B cell (primary cell): ENCODE measurements around the gene MDFI. TPM values are rescaled to one million over a fixed set of nuclear protein-coding genes. Genes with fewer than 3 reads are reported as not detected.

Experiments used
- ATAC-seq: fragments of 200-7000 bp; cut with Tn5 transposase; one replicate; pipeline ENCODE4 v1.10.0; 2021; ENCODE audit warnings: low read depth, mild to moderate bottlenecking, moderate number of reproducible peaks, moderate library complexity
- CTCF ChIA-PET: fragments of 350-600 bp; sonication (Branson Sonifier 250); formaldehyde crosslinking; loops from one replicate; lab custom pipeline; 2021; ENCODE audit warnings: antibody characterized with exemption, inconsistent platforms; lab: Charles Lee
- POLR2A ChIA-PET: fragments of 350-600 bp; sonication (Branson Sonifier 250); formaldehyde crosslinking; loops from one replicate; lab custom pipeline; 2021; ENCODE audit warnings: antibody characterized with exemption; lab: Charles Lee
- DNase-seq: peaks from one replicate; pipeline ENCODE4 v3.0.0; 2013
- H2AFZ ChIP-seq: 2 replicates; pipeline ENCODE4 v1.6.1; 2012; ENCODE audit warnings: mild to moderate bottlenecking, low read depth, low read length; ENCODE audit not compliant: insufficient read depth, poor library complexity, severe bottlenecking
- H3K27ac ChIP-seq, 2 donors: 1 replicate in 1 of 2; 2 replicates in 1 of 2; pipeline ENCODE4 v1.5.1; 2012 to 2013; ENCODE audit warnings: low read length in 2 of 2, mild to moderate bottlenecking in 2 of 2, moderate library complexity in 1 of 2
- H3K27me3 ChIP-seq, 4 experiments: fragments of 200-600 bp in 1 of 4; sonication (generic) in 1 of 4; replicated peaks in 1 of 4; 1 replicate in 2 of 4; 2 replicates in 2 of 4; pipeline versions ENCODE4 v1.6.1 to v1.7.0; 2013 to 2016; ENCODE audit warnings: low read length in 3 of 4, mild to moderate bottlenecking in 2 of 4, mixed read lengths in 1 of 4, moderate library complexity in 1 of 4; ENCODE audit not compliant: insufficient read depth in 4 of 4, control insufficient read depth in 3 of 4; ENCODE audit errors: control extremely low read depth in 1 of 4
- H3K36me3 ChIP-seq, 2 experiments: replicated peaks in 1 of 2; 1 replicate in 1 of 2; 2 replicates in 1 of 2; pipeline versions ENCODE4 v1.6.1 to v1.7.1; 2013; ENCODE audit warnings: low read length in 1 of 2; ENCODE audit not compliant: insufficient read depth in 2 of 2, control insufficient read depth in 1 of 2; ENCODE audit errors: control extremely low read depth in 1 of 2, extremely low read depth in 1 of 2
- H3K4me1 ChIP-seq, 2 donors: fragments of 200-600 bp in 1 of 2; sonication (generic) in 1 of 2; 1 replicate in 1 of 2; 2 replicates in 1 of 2; pipeline versions ENCODE4 v1.5.1 to v1.6.1; 2013 to 2017; ENCODE audit warnings: low read length in 2 of 2; ENCODE audit not compliant: control insufficient read depth in 2 of 2, insufficient read depth in 2 of 2
- H3K4me2 ChIP-seq: replicated peaks from 2 replicates; pipeline ENCODE3; 2012; ENCODE audit warnings: mild to moderate bottlenecking, low read depth, low read length; ENCODE audit not compliant: poor library complexity, severe bottlenecking
- H3K4me3 ChIP-seq, 5 experiments: fragments of 200-600 bp in 1 of 5; sonication (generic) in 1 of 5; 1 replicate in 3 of 5; 2 replicates in 2 of 5; pipeline versions ENCODE4 v1.5.1 to v1.7.0; 2011 to 2016; ENCODE audit warnings: low read length in 4 of 5, mild to moderate bottlenecking in 4 of 5, low read depth in 2 of 5, control low read depth in 1 of 5, moderate library complexity in 1 of 5; ENCODE audit not compliant: insufficient read depth in 1 of 5; ENCODE audit errors: control extremely low read depth in 1 of 5, extremely low read depth in 1 of 5
- H3K79me2 ChIP-seq: fragments of 200-600 bp; sonication (generic); one replicate; pipeline ENCODE4 v1.6.0; 2016; ENCODE audit warnings: low read length; ENCODE audit not compliant: control insufficient read depth, insufficient read depth
- H3K9ac ChIP-seq: fragments of 200-600 bp; sonication (generic); 2 replicates; pipeline ENCODE4 v1.6.1; 2017; ENCODE audit warnings: mild to moderate bottlenecking, low read length, moderate library complexity
- H3K9me3 ChIP-seq, 3 donors: one replicate each; pipeline versions ENCODE4 v1.6.1 to v1.7.1; 2013; ENCODE audit warnings: low read length in 2 of 3; ENCODE audit not compliant: control insufficient read depth in 2 of 3, insufficient read depth in 1 of 3; ENCODE audit errors: control extremely low read depth in 1 of 3
- H4K20me1 ChIP-seq: 2 replicates; pipeline ENCODE4 v1.6.0; 2012; ENCODE audit warnings: mild to moderate bottlenecking, low read length; ENCODE audit not compliant: insufficient read depth, control insufficient read depth, poor library complexity, severe bottlenecking
- H3K27ac Mint-ChIP-seq: one replicate; pipeline ENCODE4 v1.8.0; 2021; ENCODE audit warnings: mixed read lengths
- H3K27me3 Mint-ChIP-seq: one replicate; pipeline ENCODE4 v1.8.0; 2021; ENCODE audit warnings: mixed read lengths
- H3K4me1 Mint-ChIP-seq: one replicate; pipeline ENCODE4 v1.8.0; 2021; ENCODE audit warnings: mixed read lengths
- H3K4me3 Mint-ChIP-seq: one replicate; pipeline ENCODE4 v1.8.0; 2021; ENCODE audit warnings: mixed read lengths
- H3K9me3 Mint-ChIP-seq: one replicate; pipeline ENCODE4 v1.8.0; 2022; ENCODE audit warnings: mixed read lengths; ENCODE audit not compliant: insufficient read depth
- EZH2 ChIP-seq: IDR thresholded peaks from 2 replicates; pipeline ENCODE4 v1.6.1; 2012; ENCODE audit warnings: borderline replicate concordance, low read depth, mild to moderate bottlenecking, moderate library complexity, low read length; ENCODE audit not compliant: insufficient read depth, poor library complexity, severe bottlenecking
- WGBS: methylation state at CpG from one replicate; pipeline ENCODE4 v1.1.5; 2013; ENCODE audit warnings: missing lambda C conversion rate; ENCODE audit not compliant: insufficient coverage; 5-methylcytosine and 5-hydroxymethylcytosine counted together
- intact Hi-C: fragments of 100-400 bp; cut with micrococcal nuclease; formaldehyde crosslinking; loops from one replicate; pipeline ENCODE4 v1.10.0; 2022
- polyA plus RNA-seq: library from polyadenylated mRNA; depleted of rRNA; stranded (reverse); fragments of >200 nt; gene quantifications from 2 replicates; pipeline ENCODE4 v1.2.3, GENCODE V29; 2012
- total RNA-seq, 2 donors: library from RNA; stranded (reverse); fragments of 120-200 nt in 1 of 2; gene quantifications; 1 replicate in 1 of 2; 2 replicates in 1 of 2; pipeline versions ENCODE4 v1.2.3 to v1.2.4, GENCODE V29; 2013 to 2022
- TF ChIP-seq, protein P1 (sequence below): fragments of 200-600 bp; IDR thresholded peaks from one replicate; pipeline ENCODE4 v1.8.0; 2022; ENCODE audit warnings: antibody characterized with exemption, mild to moderate bottlenecking

MDFI gene
- total and polyA plus RNA-seq, 2 donors (not counting 1 experiment from before 2014, with no cell fraction given) = not detected

DNA sequence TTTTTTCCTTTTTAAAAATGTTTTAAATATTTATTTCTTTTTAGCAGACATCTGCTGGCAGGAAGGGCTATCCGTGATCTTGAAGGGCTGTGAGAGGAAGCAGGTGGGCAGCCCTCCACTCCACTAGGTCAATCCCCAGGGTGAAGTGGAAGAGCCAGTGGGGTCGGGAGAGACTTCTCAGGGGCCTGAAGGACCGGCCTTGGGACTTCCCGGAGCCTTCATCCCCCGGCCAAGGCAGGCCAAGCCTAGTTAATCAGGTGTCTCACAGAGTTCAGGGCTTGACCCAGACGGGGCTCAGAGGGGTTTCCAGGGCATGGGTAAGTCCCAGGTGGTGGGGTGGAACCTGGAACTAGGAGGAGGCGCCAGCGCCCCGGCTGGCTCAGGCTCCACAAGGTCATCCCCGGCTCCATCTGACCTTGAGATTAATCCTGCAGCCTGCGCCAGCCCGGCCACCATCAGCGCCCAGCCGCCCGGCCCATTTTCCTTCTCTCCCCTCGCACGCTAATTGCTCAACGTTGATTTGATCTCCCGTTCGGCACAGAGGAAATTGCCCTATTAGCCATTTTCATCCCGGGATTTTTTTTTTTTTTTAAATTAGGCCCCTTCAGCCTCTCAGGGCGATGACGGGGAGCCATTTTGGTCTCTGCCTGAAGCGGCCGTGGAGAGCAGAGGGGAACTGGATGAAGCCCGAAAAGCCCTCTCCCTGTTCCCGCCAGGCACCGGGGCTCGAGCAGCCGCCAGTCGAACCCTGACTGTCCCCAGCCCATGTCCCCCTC is 44.4 kb downstream of the MDFI start:
- Mint-ChIP-seq H3K27me3 (no peaks in the 10 kb centered on the region), H3K9me3 (no peaks in the 10 kb centered on the region), H3K27ac (peak overlapping the region; percentile 86), H3K4me1 (peaks cover 20% of the 10 kb centered on the region), H3K4me3 (peak overlapping the region; percentile 66)
- H3K36me3 ChIP-seq = peaks cover 0 to 37% of the 10 kb centered on the region in 2 experiments
- no peaks in the 10 kb centered on the region for H3K79me2 ChIP-seq
- ChIA-PET POLR2A (interaction anchor here (0.6 to 3.5 kb wide), 12 partner anchors 10 to 868 kb away, joined by 4 to 24 read pairs (median 4); no protein-coding TSS in a partner anchor), CTCF (interaction anchor here (0.6 to 8.4 kb wide), 36 partner anchors 11 to 1910 kb away, joined by 3 to 86 read pairs (median 5); partner anchors contain the start of genes TFEB and TOMM6)
- 56% methylated on average over 29 of the region's 31 CpGs for WGBS
- ATAC-seq (no peak), DNase-seq (peak; percentile 52)
- TF ChIP-seq, protein P1, sequence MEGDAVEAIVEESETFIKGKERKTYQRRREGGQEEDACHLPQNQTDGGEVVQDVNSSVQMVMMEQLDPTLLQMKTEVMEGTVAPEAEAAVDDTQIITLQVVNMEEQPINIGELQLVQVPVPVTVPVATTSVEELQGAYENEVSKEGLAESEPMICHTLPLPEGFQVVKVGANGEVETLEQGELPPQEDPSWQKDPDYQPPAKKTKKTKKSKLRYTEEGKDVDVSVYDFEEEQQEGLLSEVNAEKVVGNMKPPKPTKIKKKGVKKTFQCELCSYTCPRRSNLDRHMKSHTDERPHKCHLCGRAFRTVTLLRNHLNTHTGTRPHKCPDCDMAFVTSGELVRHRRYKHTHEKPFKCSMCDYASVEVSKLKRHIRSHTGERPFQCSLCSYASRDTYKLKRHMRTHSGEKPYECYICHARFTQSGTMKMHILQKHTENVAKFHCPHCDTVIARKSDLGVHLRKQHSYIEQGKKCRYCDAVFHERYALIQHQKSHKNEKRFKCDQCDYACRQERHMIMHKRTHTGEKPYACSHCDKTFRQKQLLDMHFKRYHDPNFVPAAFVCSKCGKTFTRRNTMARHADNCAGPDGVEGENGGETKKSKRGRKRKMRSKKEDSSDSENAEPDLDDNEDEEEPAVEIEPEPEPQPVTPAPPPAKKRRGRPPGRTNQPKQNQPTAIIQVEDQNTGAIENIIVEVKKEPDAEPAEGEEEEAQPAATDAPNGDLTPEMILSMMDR = no peak
- no peak for TF ChIP-seq EZH2
- H3K9me3 ChIP-seq = no peaks in the 10 kb centered on the region
- intact Hi-C loops = loop anchor here (1.0 to 5.0 kb wide), 8 partner anchors 24 to 365 kb away; partner anchors contain the start of gene TOMM6
- H3K4me2 ChIP-seq = peak overlapping the region; percentile 85
- H3K4me3 ChIP-seq = peak overlapping the region in 4 of 5 experiments; percentile 51 to 57 (median 52)
- peak overlapping the region; percentile 60 for H3K9ac ChIP-seq
- peaks cover 8% of the 10 kb centered on the region for H4K20me1 ChIP-seq
- H3K4me1 ChIP-seq = peaks cover 9 to 26% of the 10 kb centered on the region in 2 donors
- H3K27me3 ChIP-seq = no peaks in the 10 kb centered on the region
- H2AFZ ChIP-seq = peak overlapping the region; percentile 78
- H3K27ac ChIP-seq = peak overlapping the region; percentile 29 to 46

DNA sequence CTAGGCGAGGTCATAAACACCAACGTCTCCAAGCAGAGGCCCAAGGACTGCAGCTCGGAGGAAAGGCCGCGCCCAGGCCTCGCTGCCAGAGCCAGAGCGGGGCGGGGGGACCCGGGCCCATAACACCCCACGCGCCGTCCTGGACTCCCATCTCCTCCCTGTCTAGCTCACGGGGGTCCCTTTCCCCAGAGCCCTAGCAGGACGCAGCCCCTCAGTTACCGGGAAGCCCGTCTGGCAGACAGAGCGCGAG is 44.9 kb downstream of the MDFI start:
- H3K36me3 ChIP-seq = peaks cover 0 to 42% of the 10 kb centered on the region in 2 experiments
- Mint-ChIP-seq H3K27me3 (no peaks in the 10 kb centered on the region), H3K4me1 (peaks cover 21% of the 10 kb centered on the region), H3K9me3 (no peaks in the 10 kb centered on the region), H3K27ac (peak overlapping the region; percentile 86), H3K4me3 (peak overlapping the region; percentile 66)
- H3K4me2 ChIP-seq = peak overlapping the region; percentile 85
- H3K9ac ChIP-seq = peak overlapping the region; percentile 60
- peaks cover 9 to 26% of the 10 kb centered on the region in 2 donors for H3K4me1 ChIP-seq
- H3K9me3 ChIP-seq = no peaks in the 10 kb centered on the region
- peak overlapping the region; percentile 29 to 46 for H3K27ac ChIP-seq
- POLR2A ChIA-PET = interaction anchor here (0.6 to 3.5 kb wide), 6 partner anchors 17 to 236 kb away, joined by 3 to 24 read pairs (median 4); no protein-coding TSS in a partner anchor
- 11% methylated on average over 18 of the region's 18 CpGs for WGBS
- DNase-seq = no peak
- H4K20me1 ChIP-seq = peaks cover 13% of the 10 kb centered on the region
- TF ChIP-seq EZH2 = no peak
- TF ChIP-seq, protein P1 = no peak
- no peaks in the 10 kb centered on the region for H3K79me2 ChIP-seq
- H3K27me3 ChIP-seq = no peaks in the 10 kb centered on the region
- peak overlapping the region; percentile 78 for H2AFZ ChIP-seq
- intact Hi-C loops = loop anchor here (1.0 to 5.0 kb wide), 5 partner anchors 24 to 366 kb away; partner anchors contain the start of gene TOMM6
- H3K4me3 ChIP-seq = peak overlapping the region in 4 of 5 experiments; percentile 51 to 57 (median 52)
- no peak for ATAC-seq
- CTCF ChIA-PET = interaction anchor here (0.6 to 8.4 kb wide), 26 partner anchors 8 to 379 kb away, joined by 3 to 86 read pairs (median 4); partner anchors contain the start of genes TFEB and TOMM6
